Measurements from ENCODE around the gene CDKN2B-AS1.

CDKN2B-AS1 gene

GRCh38 chr9:22118810-22119521 lies 124.4 kb downstream of the CDKN2B-AS1 start:
- no peak for DNase-seq (ENCODE audit: low spot score)

GRCh38 chr9:22119522-22120158 lies 125.0 kb downstream of the CDKN2B-AS1 start:
- DNase-seq (ENCODE audit: low spot score) = peak; percentile 28

DNA sequence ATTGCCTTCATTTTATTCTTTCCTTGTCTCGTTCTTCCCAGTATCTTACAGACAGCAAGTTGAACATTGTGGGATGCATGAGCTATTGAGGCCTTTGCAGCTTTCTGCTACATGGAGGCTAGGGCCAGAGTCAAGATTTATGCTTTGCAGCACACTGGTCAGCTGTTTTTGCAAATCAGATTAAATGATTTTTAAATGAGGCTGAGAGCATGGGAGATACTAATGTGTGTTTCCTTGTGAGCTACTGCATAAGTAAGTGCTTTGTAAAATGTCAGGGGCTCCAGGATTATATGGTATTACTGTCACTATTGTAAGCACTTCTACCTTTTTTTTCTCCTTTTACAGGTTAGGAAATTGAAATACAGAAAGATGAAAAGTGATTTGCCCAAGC lies 125.6 kb downstream of the CDKN2B-AS1 start:
- DNase-seq (ENCODE audit: low spot score) = no peak

- DNase-seq (ENCODE audit: low spot score) = no peak
Observed at GRCh38 chr9:22120595-22120994, 126.0 kb downstream of the CDKN2B-AS1 start.

- no peak for DNase-seq (ENCODE audit: low spot score)
Observed at GRCh38 chr9:22124263-22125011, 129.8 kb downstream of the CDKN2B-AS1 start.

DNA sequence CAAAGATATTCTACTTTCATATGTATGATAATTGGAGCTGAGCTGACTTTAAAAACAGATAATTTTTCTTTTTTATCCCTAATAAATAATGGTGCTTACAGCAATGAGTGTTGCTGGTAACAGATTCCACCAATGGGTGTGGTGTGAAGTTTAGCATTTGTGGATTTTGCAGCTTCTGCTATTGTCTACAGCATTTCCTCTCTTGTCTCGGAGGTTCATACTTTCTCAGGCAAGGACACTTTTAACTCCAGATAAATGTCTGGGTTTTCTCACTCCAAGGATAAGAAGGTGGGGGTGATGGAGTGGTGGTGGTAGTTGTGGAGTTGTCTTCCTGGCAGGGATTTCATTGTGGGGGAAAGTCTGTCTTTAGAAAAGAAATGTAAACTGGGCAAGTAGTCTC lies 134.5 kb downstream of the CDKN2B-AS1 start:
- no peak for DNase-seq (ENCODE audit: low spot score)

DNA sequence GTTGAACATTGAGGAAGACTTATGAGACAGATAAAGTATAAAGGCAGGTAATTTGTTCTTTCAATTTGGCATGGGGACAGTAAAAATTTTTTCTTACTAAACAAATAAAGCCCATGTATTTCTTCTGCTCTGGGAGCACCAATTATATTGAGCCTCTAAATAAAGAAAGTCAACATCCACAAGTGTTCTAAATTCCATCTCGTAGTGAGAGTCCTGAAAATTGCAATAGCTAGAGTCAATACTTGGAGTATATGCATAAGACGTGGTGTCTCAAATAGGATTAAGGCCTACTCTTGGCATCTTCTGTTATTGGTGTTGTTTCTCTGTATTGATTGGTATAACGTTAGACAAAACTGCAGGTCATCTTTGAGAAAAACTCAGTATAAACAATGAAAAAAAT lies 135.0 kb downstream of the CDKN2B-AS1 start:
- no peak for DNase-seq (ENCODE audit: low spot score)

- DNase-seq (ENCODE audit: low spot score) = no peak
Observed at GRCh38 chr9:22131817-22132216, 137.2 kb downstream of the CDKN2B-AS1 start.

DNA sequence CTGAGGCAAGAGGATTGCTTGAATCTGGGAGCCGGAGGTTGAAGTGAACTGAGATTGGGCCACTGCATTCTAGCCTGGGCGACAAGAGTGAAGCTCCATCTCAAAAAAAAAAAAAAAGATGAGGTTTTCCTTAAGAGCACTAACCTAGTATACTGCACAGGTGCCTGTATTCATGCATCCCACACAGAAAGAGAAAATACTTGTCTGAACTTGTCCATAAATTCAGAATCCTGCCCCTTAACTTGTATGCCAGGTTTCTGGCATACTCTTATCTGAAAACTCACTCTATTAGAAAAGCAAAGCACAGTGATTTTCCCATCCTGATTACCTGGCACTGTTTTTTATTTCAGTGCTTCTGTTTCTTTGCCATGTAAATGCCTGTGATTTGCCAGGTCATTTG lies 139.8 kb downstream of the CDKN2B-AS1 start:
- no peak for DNase-seq (ENCODE audit: low spot score)

- DNase-seq (ENCODE audit: low spot score) = no peak
Observed at GRCh38 chr9:22136461-22137096, 142.0 kb downstream of the CDKN2B-AS1 start.

- no peak for DNase-seq (ENCODE audit: low spot score)
Observed at GRCh38 chr9:22138956-22139660, 144.5 kb downstream of the CDKN2B-AS1 start.

- DNase-seq (ENCODE audit: low spot score) = no peak
Observed at GRCh38 chr9:22141908-22142307, 147.3 kb downstream of the CDKN2B-AS1 start.

GRCh38 chr9:22142671-22143070 lies 148.1 kb downstream of the CDKN2B-AS1 start:
- no peak for DNase-seq (ENCODE audit: low spot score)

DNA sequence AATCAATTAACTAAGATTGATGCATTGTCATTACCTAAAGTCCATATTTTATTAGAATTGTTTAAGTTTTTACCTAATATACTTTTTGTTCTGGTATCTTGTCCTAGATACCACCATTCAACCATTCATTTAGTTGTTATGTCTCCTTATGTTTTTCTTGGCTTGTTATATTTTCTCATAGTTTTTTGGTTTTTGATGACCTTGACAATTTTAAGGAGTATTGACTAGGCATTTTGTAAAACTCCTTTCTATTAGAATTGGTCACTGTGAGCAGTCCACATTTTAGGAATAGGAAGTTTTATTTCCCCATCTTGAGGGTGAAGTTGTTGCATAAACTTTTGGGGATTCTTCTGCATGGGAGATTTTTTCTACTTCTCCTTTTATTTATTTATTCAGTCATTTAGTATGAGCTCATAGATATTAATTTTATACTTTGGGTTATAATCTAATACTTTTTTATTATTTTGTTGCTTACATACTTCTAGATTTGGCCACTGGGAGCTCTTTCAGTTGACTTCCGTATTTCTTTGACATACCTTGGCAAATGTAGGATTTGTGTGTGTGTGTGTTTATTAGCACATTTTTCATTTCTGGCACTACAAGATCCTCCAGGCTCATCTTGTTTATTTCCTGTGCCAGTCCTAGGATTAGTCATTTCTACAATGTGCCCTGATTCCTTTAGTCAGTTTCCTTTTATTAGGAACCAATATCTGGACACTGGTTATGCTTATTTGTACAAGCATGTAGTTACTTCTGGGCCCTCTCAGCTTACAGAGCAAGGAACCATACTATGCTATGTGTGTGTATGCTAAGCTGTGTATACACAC lies 149.4 kb downstream of the CDKN2B-AS1 start:
- no peak for DNase-seq (ENCODE audit: low spot score)

- DNase-seq (ENCODE audit: low spot score) = no peak
Observed at GRCh38 chr9:22146604-22147003, 152.0 kb downstream of the CDKN2B-AS1 start.

- DNase-seq (ENCODE audit: low spot score) = no peak
Observed at GRCh38 chr9:22147813-22148527, 153.4 kb downstream of the CDKN2B-AS1 start.

- DNase-seq (ENCODE audit: low spot score) = no peak
Observed at GRCh38 chr9:22148528-22148875, 153.9 kb downstream of the CDKN2B-AS1 start.

DNA sequence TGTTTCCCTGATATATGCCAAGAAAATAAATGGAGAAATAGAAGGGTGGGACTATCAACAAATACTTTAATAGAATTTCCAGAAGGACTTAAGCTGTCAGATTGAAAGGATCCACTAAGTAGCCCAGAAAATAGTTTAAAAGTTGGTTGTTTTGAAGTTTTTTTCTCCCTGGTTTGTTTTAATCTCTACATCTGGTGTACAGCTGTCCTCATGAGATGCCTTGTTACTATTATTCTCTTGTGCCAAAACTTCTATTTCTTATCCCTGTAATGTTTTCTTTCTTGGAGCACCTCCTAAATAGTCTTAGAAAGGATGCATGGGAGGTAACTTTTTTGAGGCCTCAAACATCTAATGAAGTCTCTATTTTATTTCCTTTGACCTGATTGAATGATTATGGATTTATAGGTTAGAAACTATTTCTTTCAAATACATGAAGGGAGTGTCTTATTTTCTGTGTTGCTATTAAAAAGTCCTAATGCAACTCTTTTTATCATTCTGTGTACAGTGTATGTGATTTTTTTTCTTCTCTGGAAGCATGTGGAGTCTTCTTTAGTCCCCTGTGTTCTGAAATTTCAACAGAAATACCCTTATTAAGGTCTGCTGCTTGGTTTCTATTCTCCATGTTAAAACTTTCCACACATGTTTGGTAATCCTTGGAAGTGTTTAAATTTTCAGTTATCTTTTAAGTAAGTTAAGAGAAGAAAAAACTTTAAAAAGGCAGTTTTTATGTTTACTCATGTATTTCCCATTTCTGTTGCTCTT lies 154.5 kb downstream of the CDKN2B-AS1 start:
- no peak for DNase-seq (ENCODE audit: low spot score)

- no peak for DNase-seq (ENCODE audit: low spot score)
Observed at GRCh38 chr9:22154064-22154463, 159.5 kb downstream of the CDKN2B-AS1 start.

GRCh38 chr9:22156586-22156985 lies 162.0 kb downstream of the CDKN2B-AS1 start:
- no peak for DNase-seq (ENCODE audit: low spot score)
